Activated T-cell treated with anti-CD3 and anti-CD28 coated beads, Interleukin-2, amount 50 U/mL, for 72 hours (primary cell): ENCODE results near the gene ZNF684. TPM values are rescaled to one million over a fixed set of nuclear protein-coding genes. Genes with fewer than 3 reads are reported as not detected.

Experiments used
- ATAC-seq, 2 donors: fragments of 150-1000 bp; cut with Tn5 transposase; replicated peaks in 1 of 2; 2 replicates each; pipeline ENCODE4 v1.10.0; 2021; ENCODE audit warnings: moderate library complexity in 2 of 2, mild to moderate bottlenecking in 1 of 2
- DNase-seq, 2 donors: peaks; one replicate each; pipeline ENCODE4 v3.0.0; 2021 to 2022; ENCODE audit warnings: mixed read lengths in 1 of 2
- H3K27ac Mint-ChIP-seq: one replicate; pipeline ENCODE4 v1.8.0; 2022; ENCODE audit warnings: mild to moderate bottlenecking, moderate library complexity, mixed read lengths
- H3K27me3 Mint-ChIP-seq: one replicate; pipeline ENCODE4 v1.8.0; 2022; ENCODE audit warnings: low read depth, mixed read lengths
- H3K36me3 Mint-ChIP-seq, 2 donors: one replicate each; pipeline ENCODE4 v1.8.0; 2022; ENCODE audit warnings: mixed read lengths in 2 of 2, mild to moderate bottlenecking in 1 of 2; ENCODE audit not compliant: insufficient read depth in 2 of 2
- H3K4me1 Mint-ChIP-seq: one replicate; pipeline ENCODE4 v1.8.0; 2022; ENCODE audit warnings: low read depth, mixed read lengths
- H3K4me3 Mint-ChIP-seq, 2 donors: one replicate each; pipeline ENCODE4 v1.8.0; 2022; ENCODE audit warnings: mild to moderate bottlenecking in 2 of 2, mixed read lengths in 2 of 2, moderate library complexity in 2 of 2
- H3K9me3 Mint-ChIP-seq, 2 donors: one replicate each; pipeline ENCODE4 v1.8.0; 2022; ENCODE audit warnings: mixed read lengths in 2 of 2
- total RNA-seq, 2 donors: library from RNA; stranded (reverse); gene quantifications; one replicate each; pipeline ENCODE4 v1.2.3, GENCODE V29; 2022

ZNF684 gene
- total RNA-seq, 2 donors from 2014 or later = 6.3 to 7.1 TPM

GRCh38 chr1:40588586-40588985, 57.1 kb downstream of the ZNF684 start:
- Mint-ChIP-seq H3K4me1 (peaks cover 22% of the 10 kb centered on the region), H3K36me3 (no peaks in the 10 kb centered on the region), H3K27ac (no peak overlapping the region), H3K9me3 (no peaks in the 10 kb centered on the region), H3K27me3 (peaks cover 16% of the 10 kb centered on the region), H3K4me3 (no peak overlapping the region)
- DNase-seq = no peak
- ATAC-seq = no peak

GRCh38 chr1:40592107-40592803, 60.8 kb downstream of the ZNF684 start:
- DNase-seq = no peak
- Mint-ChIP-seq H3K4me1 (peaks cover 15% of the 10 kb centered on the region), H3K4me3 (no peak overlapping the region), H3K27me3 (peaks cover 16% of the 10 kb centered on the region), H3K36me3 (no peaks in the 10 kb centered on the region), H3K27ac (no peak overlapping the region), H3K9me3 (no peaks in the 10 kb centered on the region)
- ATAC-seq = no peak

- no peak for DNase-seq
- H3K36me3 Mint-ChIP-seq = no peaks in the 10 kb centered on the region
- no peaks in the 10 kb centered on the region for H3K9me3 Mint-ChIP-seq
- ATAC-seq = no peak
- no peak overlapping the region for H3K4me3 Mint-ChIP-seq
- no peak overlapping the region for H3K27ac Mint-ChIP-seq
- H3K27me3 Mint-ChIP-seq = peaks cover 7% of the 10 kb centered on the region
- H3K4me1 Mint-ChIP-seq = peaks cover 15% of the 10 kb centered on the region
Observed at GRCh38 chr1:40593449-40594186, 62.2 kb downstream of the ZNF684 start.

- Mint-ChIP-seq H3K9me3 (no peaks in the 10 kb centered on the region), H3K4me1 (peaks cover 15% of the 10 kb centered on the region)
- ATAC-seq = no peak
Observed at GRCh38 chr1:40594187-40594531, 62.7 kb downstream of the ZNF684 start.

GRCh38 chr1:40595623-40596022, 64.2 kb downstream of the ZNF684 start:
- Mint-ChIP-seq H3K4me3 (no peak overlapping the region), H3K27me3 (peaks cover 5% of the 10 kb centered on the region), H3K4me1 (peaks cover 14% of the 10 kb centered on the region), H3K36me3 (no peaks in the 10 kb centered on the region), H3K27ac (no peak overlapping the region), H3K9me3 (no peaks in the 10 kb centered on the region)
- no peak for DNase-seq
- ATAC-seq = no peak

More at GRCh38 chr1:40594187-40594531, 62.7 kb downstream of the ZNF684 start:
- DNase-seq = no peak
- Mint-ChIP-seq H3K27ac (no peak overlapping the region), H3K4me3 (no peak overlapping the region), H3K36me3 (no peaks in the 10 kb centered on the region), H3K27me3 (peaks cover 7% of the 10 kb centered on the region)

Other genes starting within 250 kb of the ZNF684 start
- 10 to 100 TPM; 27.4 to 36.3 TPM for gene COL9A2, start 214.4 kb upstream of the ZNF684 start, total RNA-seq
- 100 to 1,000 TPM; 487 to 586 TPM for gene SMAP2, start 157.9 kb upstream of the ZNF684 start, total RNA-seq
- 1 to 10 TPM; 7.4 to 7.9 TPM for gene ZFP69B, start 81.2 kb upstream of the ZNF684 start, total RNA-seq
- gene ZFP69, start 54.3 kb upstream of the ZNF684 start, total RNA-seq = 1 to 10 TPM; 4.0 to 8.4 TPM
- gene EXO5, start 22.9 kb upstream of the ZNF684 start, total RNA-seq = 10 to 100 TPM; 13.6 to 17.5 TPM
- 1 to 10 TPM; 8.8 to 9.3 TPM for gene RIMS3, start 134.0 kb downstream of the ZNF684 start, total RNA-seq
- 10 to 100 TPM; 64.0 to 74.3 TPM for gene NFYC, start 160.1 kb downstream of the ZNF684 start, total RNA-seq